Loucy (cell line): ENCODE measurements around the gene CHP2.

Experiments
- CTCF ChIP-seq: fragments of 200-600 bp; sonication (generic); conservative IDR thresholded peaks from 2 replicates; pipeline ENCODE4 v1.5.1; 2014; ENCODE audit warnings: mild to moderate bottlenecking, antibody characterized with exemption, low read length
- EZH2phosphoT487 ChIP-seq: fragments of 200-600 bp; IDR thresholded peaks from 2 replicates; pipeline ENCODE4 v1.6.1; 2018; ENCODE audit warnings: antibody characterized with exemption, mild to moderate bottlenecking, moderate library complexity, borderline replicate concordance

- TF ChIP-seq CTCF (no peak), EZH2phosphoT487 (no peak)
Observed at GRCh38 chr16:23711785-23712184, 43.0 kb upstream of the CHP2 start.
